Measurements from ENCODE around the gene CSNK1D. TPM values are rescaled to one million over a fixed set of nuclear protein-coding genes. Genes with fewer than 3 reads are reported as not detected.
A peak's percentile ranks its signal among the peaks of the same experiment; 100 is the strongest.

The CSNK1D gene
- total and polyA plus RNA-seq, 7 experiments from 2014 or later = 46.1 to 249 (median 170) TPM

GRCh38 chr17:82221341-82221902 lies 52.1 kb downstream of the CSNK1D start:
- intact Hi-C loops (cut with micrococcal nuclease) = no loop called here
- Histone ChIP-seq H3K4me1 (ENCODE audit: control insufficient read depth in 2 of 2, insufficient read depth in 2 of 2, low read length in 2 of 2) (peaks cover 6 to 10% of the 10 kb centered on the region in 2 donors), H3K27me3 (ENCODE audit: control insufficient read depth in 2 of 2, insufficient read depth in 2 of 2, low read length in 2 of 2) (no peaks in the 10 kb centered on the region), H3K36me3 (ENCODE audit: control insufficient read depth in 2 of 3, insufficient read depth in 3 of 3, low read length in 3 of 3) (no peaks in the 10 kb centered on the region), H3K27ac (ENCODE audit: low read depth, low read length) (no peak overlapping the region), H3K9me3 (ENCODE audit: control insufficient read depth in 2 of 3, low read length in 3 of 3) (no peaks in the 10 kb centered on the region), H3K4me3 (ENCODE audit: low read length) (no peak overlapping the region)
- Mint-ChIP-seq H3K4me1 (peaks cover 0 to 12% (median 4%) of the 10 kb centered on the region in 7 donors), H3K4me3 (no peak overlapping the region), H3K36me3 (no peaks in the 10 kb centered on the region), H3K27me3 (no peaks in the 10 kb centered on the region), H3K9me3 (peaks cover 0 to 2% (median 0%) of the 10 kb centered on the region in 11 donors), H3K27ac (peak overlapping the region in 1 of 9 donors; percentile 44)
- no peak for DNase-seq
- no peak for ATAC-seq
- POLR2A ChIA-PET = interaction anchor here (1.4 kb wide), 1 partner anchor 10 kb away, joined by 5 read pairs; no protein-coding TSS in a partner anchor
- CTCF ChIA-PET = interaction anchor here (0.7 to 1.4 kb wide), 2 partner anchors 21 to 296 kb away, joined by 3 to 4 read pairs; no protein-coding TSS in a partner anchor

- POLR2A ChIA-PET = interaction anchor here (0.6 to 1.4 kb wide), 3 partner anchors 11 to 411 kb away, joined by 3 to 5 read pairs (median 3); no protein-coding TSS in a partner anchor
- peaks cover 15 to 18% of the 10 kb centered on the region in 2 donors for H3K4me1 ChIP-seq (ENCODE audit: control insufficient read depth in 2 of 2, insufficient read depth in 2 of 2, low read length in 2 of 2)
- DNase-seq (no peak), ATAC-seq (no peak)
- no peak overlapping the region for H3K4me3 ChIP-seq (ENCODE audit: low read length)
- no peak overlapping the region for H3K27ac Mint-ChIP-seq
- no peaks in the 10 kb centered on the region for H3K27me3 Mint-ChIP-seq
- no peaks in the 10 kb centered on the region for H3K36me3 Mint-ChIP-seq
- H3K27me3 ChIP-seq (ENCODE audit: control insufficient read depth in 2 of 2, insufficient read depth in 2 of 2, low read length in 2 of 2) = no peaks in the 10 kb centered on the region
- H3K4me3 Mint-ChIP-seq = no peak overlapping the region
- no peak overlapping the region for H3K27ac ChIP-seq (ENCODE audit: low read depth, low read length)
- no peaks in the 10 kb centered on the region for H3K36me3 ChIP-seq (ENCODE audit: control insufficient read depth in 2 of 3, insufficient read depth in 3 of 3, low read length in 3 of 3)
- CTCF ChIA-PET = interaction anchor here (1.4 kb wide), 1 partner anchor 19 kb away, joined by 3 read pairs; no protein-coding TSS in a partner anchor
- intact Hi-C loops (cut with micrococcal nuclease) = loop anchor here in 1 of 2 donors (10.0 kb wide), 1 partner anchor 95 kb away; no protein-coding TSS in a partner anchor
- H3K9me3 ChIP-seq (ENCODE audit: control insufficient read depth in 2 of 3, low read length in 3 of 3) = no peaks in the 10 kb centered on the region
- peaks cover 1 to 17% (median 12%) of the 10 kb centered on the region in 7 donors for H3K4me1 Mint-ChIP-seq
- peaks cover 0 to 2% (median 0%) of the 10 kb centered on the region in 11 donors for H3K9me3 Mint-ChIP-seq
These were observed 53.5 kb downstream of the CSNK1D start for GRCh38 chr17:82219753-82220709.

- ChIA-PET POLR2A (no interaction called here), CTCF (no interaction called here)
- no peaks in the 10 kb centered on the region for H3K9me3 Mint-ChIP-seq
- H3K4me1 ChIP-seq (ENCODE audit: control insufficient read depth in 2 of 2, insufficient read depth in 2 of 2, low read length in 2 of 2) = peaks cover 15 to 18% of the 10 kb centered on the region in 2 donors
- ATAC-seq (no peak), DNase-seq (no peak)
- H3K27ac Mint-ChIP-seq = no peak overlapping the region
- no peak overlapping the region for H3K4me3 Mint-ChIP-seq
- no peaks in the 10 kb centered on the region for H3K36me3 ChIP-seq (ENCODE audit: control insufficient read depth in 2 of 3, insufficient read depth in 3 of 3, low read length in 3 of 3)
- peaks cover 4 to 23% (median 16%) of the 10 kb centered on the region in 7 donors for H3K4me1 Mint-ChIP-seq
- H3K4me3 ChIP-seq (ENCODE audit: low read length) = no peak overlapping the region
- no peaks in the 10 kb centered on the region for H3K27me3 ChIP-seq (ENCODE audit: control insufficient read depth in 2 of 2, insufficient read depth in 2 of 2, low read length in 2 of 2)
- H3K27me3 Mint-ChIP-seq = no peaks in the 10 kb centered on the region
- H3K36me3 Mint-ChIP-seq = no peaks in the 10 kb centered on the region
- no peaks in the 10 kb centered on the region for H3K9me3 ChIP-seq (ENCODE audit: control insufficient read depth in 2 of 3, low read length in 3 of 3)
- intact Hi-C loops (cut with micrococcal nuclease) = loop anchor here in 1 of 2 donors (10.0 kb wide), 1 partner anchor 94 kb away; no protein-coding TSS in a partner anchor
- H3K27ac ChIP-seq (ENCODE audit: low read depth, low read length) = no peak overlapping the region
These were observed 54.4 kb downstream of the CSNK1D start for GRCh38 chr17:82219083-82219482.

GRCh38 chr17:82218349-82219075 lies 55.0 kb downstream of the CSNK1D start:
- H3K4me3 Mint-ChIP-seq = no peak overlapping the region
- CTCF ChIA-PET = no interaction called here

GRCh38 chr17:82217530-82218204 lies 55.8 kb downstream of the CSNK1D start:
- H3K36me3 Mint-ChIP-seq = no peaks in the 10 kb centered on the region
- peaks cover 18 to 22% of the 10 kb centered on the region in 2 donors for H3K4me1 ChIP-seq (ENCODE audit: control insufficient read depth in 2 of 2, insufficient read depth in 2 of 2, low read length in 2 of 2)
- H3K4me3 ChIP-seq (ENCODE audit: low read length) = no peak overlapping the region
- no peaks in the 10 kb centered on the region for H3K27me3 ChIP-seq (ENCODE audit: control insufficient read depth in 2 of 2, insufficient read depth in 2 of 2, low read length in 2 of 2)
- no peak for DNase-seq
- H3K4me3 Mint-ChIP-seq = no peak overlapping the region
- no peak overlapping the region for H3K27ac Mint-ChIP-seq
- ChIA-PET POLR2A (no interaction called here), CTCF (no interaction called here)
- no peaks in the 10 kb centered on the region for H3K36me3 ChIP-seq (ENCODE audit: control insufficient read depth in 2 of 3, insufficient read depth in 3 of 3, low read length in 3 of 3)
- peaks cover 0 to 2% (median 0%) of the 10 kb centered on the region in 5 donors for H3K27me3 Mint-ChIP-seq
- no peak overlapping the region for H3K27ac ChIP-seq (ENCODE audit: low read depth, low read length)
- no peaks in the 10 kb centered on the region for H3K9me3 ChIP-seq (ENCODE audit: control insufficient read depth in 2 of 3, low read length in 3 of 3)
- H3K4me1 Mint-ChIP-seq = peaks cover 4 to 26% (median 20%) of the 10 kb centered on the region in 7 donors
- ATAC-seq = peak; percentile 55
- H3K9me3 Mint-ChIP-seq = no peaks in the 10 kb centered on the region
- intact Hi-C loops (cut with micrococcal nuclease) = loop anchor here in 1 of 2 donors (10.0 kb wide), 1 partner anchor 93 kb away; no protein-coding TSS in a partner anchor

More at GRCh38 chr17:82218349-82219075, 55.0 kb downstream of the CSNK1D start:
- Histone ChIP-seq H3K27me3 (ENCODE audit: control insufficient read depth in 2 of 2, insufficient read depth in 2 of 2, low read length in 2 of 2) (no peaks in the 10 kb centered on the region), H3K36me3 (ENCODE audit: control insufficient read depth in 2 of 3, insufficient read depth in 3 of 3, low read length in 3 of 3) (no peaks in the 10 kb centered on the region), H3K4me1 (ENCODE audit: control insufficient read depth in 2 of 2, insufficient read depth in 2 of 2, low read length in 2 of 2) (peaks cover 17 to 18% of the 10 kb centered on the region in 2 donors), H3K9me3 (ENCODE audit: control insufficient read depth in 2 of 3, low read length in 3 of 3) (no peaks in the 10 kb centered on the region), H3K27ac (ENCODE audit: low read depth, low read length) (no peak overlapping the region), H3K4me3 (ENCODE audit: low read length) (no peak overlapping the region)
- Mint-ChIP-seq H3K9me3 (no peaks in the 10 kb centered on the region), H3K4me1 (peaks cover 4 to 24% (median 18%) of the 10 kb centered on the region in 7 donors), H3K36me3 (no peaks in the 10 kb centered on the region), H3K27me3 (peaks cover 0 to 1% (median 0%) of the 10 kb centered on the region in 5 donors), H3K27ac (peak overlapping the region in 2 of 9 donors; percentile 18 to 75)
- intact Hi-C loops (cut with micrococcal nuclease) = loop anchor here in 1 of 2 donors (10.0 kb wide), 1 partner anchor 94 kb away; no protein-coding TSS in a partner anchor
- ATAC-seq (no peak), DNase-seq (no peak)
- POLR2A ChIA-PET = no interaction called here
